GM19023 (cell line): ENCODE measurements around the gene RILPL2.
"Not testable (repeated sequence)": the region's sequence is repeated elsewhere in the genome, so short reads cannot be mapped to it uniquely, and the experiment has no call there.

Experiments used
- ATAC-seq: cut with Tn5 transposase; IDR thresholded peaks from one replicate; pipeline ENCODE4 v1.9.1; 2021; ENCODE audit warnings: mild to moderate bottlenecking, moderate library complexity; ENCODE audit not compliant: unreplicated experiment

Gene RILPL2

GRCh38 chr12:123450636-123451035 is 14.2 kb upstream of the RILPL2 start:
- no peak for ATAC-seq

- ATAC-seq: no peak
Observed at GRCh38 chr12:123449856-123450255, 13.4 kb upstream of the RILPL2 start.

- no peak for ATAC-seq
Observed at GRCh38 chr12:123449249-123449733, 12.8 kb upstream of the RILPL2 start.

- no peak for ATAC-seq
Observed at GRCh38 chr12:123446333-123446713, 9.8 kb upstream of the RILPL2 start.

GRCh38 chr12:123445388-123446332 is 9.2 kb upstream of the RILPL2 start:
- no peak for ATAC-seq

GRCh38 chr12:123444092-123445026 is 7.9 kb upstream of the RILPL2 start:
- no peak for ATAC-seq

GRCh38 chr12:123442774-123443173 is 6.3 kb upstream of the RILPL2 start:
- no peak for ATAC-seq

- ATAC-seq: no peak
Observed at GRCh38 chr12:123441523-123442164, 5.2 kb upstream of the RILPL2 start.

GRCh38 chr12:123435636-123436016 is 858 bp downstream of the RILPL2 start:
- ATAC-seq: no peak

- ATAC-seq: no peak
Observed at GRCh38 chr12:123433615-123434014, 2.9 kb downstream of the RILPL2 start.

- ATAC-seq: not testable (repeated sequence)
Observed at GRCh38 chr12:123431951-123432817, 4.3 kb downstream of the RILPL2 start.

- ATAC-seq: not testable (repeated sequence)
Observed at GRCh38 chr12:123429101-123429500, 7.4 kb downstream of the RILPL2 start.

GRCh38 chr12:123428591-123428990 is 7.9 kb downstream of the RILPL2 start:
- ATAC-seq: no peak

- peak; percentile 90 for ATAC-seq
Observed at GRCh38 chr12:123427036-123427769, 9.3 kb downstream of the RILPL2 start.

- no peak for ATAC-seq
Observed at GRCh38 chr12:123421314-123421713, 15.2 kb downstream of the RILPL2 start.

GRCh38 chr12:123410041-123410412 is 26.5 kb downstream of the RILPL2 start:
- ATAC-seq: no peak

- not testable (repeated sequence) for ATAC-seq
Observed at GRCh38 chr12:123409284-123410040, 27.0 kb downstream of the RILPL2 start.

GRCh38 chr12:123408619-123409018 is 27.9 kb downstream of the RILPL2 start:
- not testable (repeated sequence) for ATAC-seq

GRCh38 chr12:123407934-123408333 is 28.6 kb downstream of the RILPL2 start:
- not testable (repeated sequence) for ATAC-seq
